ENCODE measurements around the gene ZBTB8OS. TPM values are rescaled to one million over a fixed set of nuclear protein-coding genes. Genes with fewer than 3 reads are reported as not detected.

Gene ZBTB8OS
- total and polyA plus RNA-seq, 2 of the 8 experiments (the other 6 are each of a cell fraction or from before 2014, with no cell fraction given), result 68.0 to 74.2 TPM

DNA sequence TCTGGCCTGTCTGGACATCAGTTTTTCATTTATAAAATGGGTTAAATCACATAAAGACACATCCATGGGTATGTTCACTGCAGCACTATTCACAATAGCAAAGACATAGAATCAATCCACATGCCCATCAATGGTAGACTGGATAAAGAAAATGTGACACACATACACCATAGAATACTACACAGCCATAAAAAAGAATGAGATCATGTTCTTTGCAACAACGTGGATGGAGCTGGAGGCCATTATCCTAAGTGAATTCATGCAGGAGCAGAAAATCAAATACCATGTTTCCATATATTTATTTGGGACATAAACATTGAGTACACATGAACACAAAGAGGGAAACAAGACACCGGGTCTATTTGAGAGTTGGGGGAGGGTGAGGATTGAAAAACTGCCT, 28.1 kb downstream of the ZBTB8OS start:
- no peak overlapping the region for H4K5ac ChIP-seq (ENCODE audit: insufficient read length, low read depth, low read length)
- no peak overlapping the region for H2BK120ac ChIP-seq (replicated peaks; ENCODE audit: low read depth, low read length)
- no peaks in the 10 kb centered on the region for H3K23me2 ChIP-seq (ENCODE audit: low read depth, low read length)
- ChIA-PET POLR2A (ENCODE audit: partially characterized antibody) (interaction anchor here (0.6 to 3.0 kb wide), 4 partner anchors 10 to 121 kb away, joined by 3 to 12 read pairs (median 4); partner anchors contain the start of genes RBBP4 and ZBTB8OS), CTCF (ENCODE audit: partially characterized antibody) (interaction anchor here (0.8 kb wide), 1 partner anchor 221 kb away, joined by 3 read pairs; no protein-coding TSS in a partner anchor)
- H3K56ac ChIP-seq (replicated peaks; ENCODE audit: insufficient read length, low read depth, low read length), result no peak overlapping the region
- DNase-seq (ENCODE audit: low read depth in 1 of 2, low spot score in 2 of 2), result no peak
- no peaks in the 10 kb centered on the region for H3K9me3 ChIP-seq (ENCODE audit: insufficient read depth in 2 of 2, low read depth in 1 of 2, low read length in 1 of 2)
- 81% methylated on average over 2 of the region's 2 CpGs; no CpG with 5 or more reads in 1 of the 2 experiments for WGBS, 2 experiments (ENCODE audit: extremely low coverage in 1 of 2, insufficient coverage in 1 of 2, insufficient read length in 1 of 2, insufficient replicate concordance in 2 of 2, low coverage in 1 of 2, low lambda C conversion rate in 2 of 2, missing lambda C conversion rate in 1 of 2)
- H3K4me2 ChIP-seq (ENCODE audit: insufficient read depth in 1 of 2, low read depth in 2 of 2, low read length in 2 of 2), result no peak overlapping the region
- H2BK15ac ChIP-seq (ENCODE audit: low read length), result no peak overlapping the region
- H2BK12ac ChIP-seq (ENCODE audit: low read depth, low read length), result no peak overlapping the region
- H2BK5ac ChIP-seq (ENCODE audit: low read depth, low read length), result no peak overlapping the region
- H3K79me1 ChIP-seq (ENCODE audit: low read depth, low read length), result no peaks in the 10 kb centered on the region
- H3K4me3 ChIP-seq (ENCODE audit: extremely low read depth in 1 of 4, insufficient read depth in 2 of 4, low read depth in 3 of 4, low read length in 4 of 4), result no peak overlapping the region
- no peak overlapping the region for H3K23ac ChIP-seq (ENCODE audit: insufficient read length)
- H4K8ac ChIP-seq (ENCODE audit: extremely low read depth, insufficient read depth, low read length), result no peak overlapping the region
- no peak for FAIRE-seq
- peaks cover 0 to 8% (median 0%) of the 10 kb centered on the region in 4 experiments; a peak in 2 of 8 replicates for H3K36me3 ChIP-seq (ENCODE audit: control insufficient read depth in 2 of 4, insufficient read depth in 4 of 4, low read length in 3 of 4)
- no peaks in the 10 kb centered on the region for H4K20me1 ChIP-seq (replicated peaks in 1 of 2; ENCODE audit: control insufficient read depth in 1 of 2, insufficient read depth in 2 of 2, low read length in 2 of 2)
- no peak overlapping the region for H4K91ac ChIP-seq (replicated peaks; ENCODE audit: insufficient read length, low read length)
- no peak overlapping the region for H3K9ac ChIP-seq (replicated peaks in 1 of 4; ENCODE audit: extremely low read depth in 1 of 4, low read depth in 3 of 4, low read length in 3 of 4)
- no peak overlapping the region for H2AFZ ChIP-seq (ENCODE audit: low read length)
- H3K18ac ChIP-seq (ENCODE audit: extremely low read depth, low read length), result no peak overlapping the region
- no peak overlapping the region for H2BK20ac ChIP-seq (ENCODE audit: low read length)
- H3K79me2 ChIP-seq (ENCODE audit: control insufficient read depth in 1 of 2, insufficient read depth in 2 of 2, low read length in 2 of 2), result no peaks in the 10 kb centered on the region
- H2AK5ac ChIP-seq (ENCODE audit: low read depth, low read length), result no peak overlapping the region
- no peaks in the 10 kb centered on the region for H3K27me3 ChIP-seq (replicated peaks in 1 of 4; ENCODE audit: control insufficient read depth in 3 of 4, extremely low read depth in 1 of 4, insufficient read depth in 3 of 4, low read length in 3 of 4)
- no peak overlapping the region for H3K14ac ChIP-seq (ENCODE audit: insufficient read length)
- no peaks in the 10 kb centered on the region for H3K4me1 ChIP-seq (replicated peaks in 1 of 4; ENCODE audit: control insufficient read depth in 3 of 4, insufficient read depth in 4 of 4, low read length in 3 of 4)
- H3K4ac ChIP-seq (replicated peaks; ENCODE audit: insufficient read length, low read depth, low read length), result no peak overlapping the region
- TF ChIP-seq KDM4A (IDR thresholded peaks at IDR 0.05; ENCODE audit: low read depth, low read length, severe bottlenecking) (no peak), KDM5A (IDR thresholded peaks at IDR 0.05; ENCODE audit: low read length) (no peak)
- no peak overlapping the region for H3K27ac ChIP-seq (ENCODE audit: low read depth, low read length)

All from H1 (cell line).